NCI-H446 treated with DMSO at 0.1 percent for 48 hours (cell line): ENCODE results near the gene KMT2B.

ENCODE experiments used
- DNase-seq: peaks from one replicate; lab custom pipeline; 2025; lab: John Stamatoyannopoulos, UW

Gene KMT2B

DNA sequence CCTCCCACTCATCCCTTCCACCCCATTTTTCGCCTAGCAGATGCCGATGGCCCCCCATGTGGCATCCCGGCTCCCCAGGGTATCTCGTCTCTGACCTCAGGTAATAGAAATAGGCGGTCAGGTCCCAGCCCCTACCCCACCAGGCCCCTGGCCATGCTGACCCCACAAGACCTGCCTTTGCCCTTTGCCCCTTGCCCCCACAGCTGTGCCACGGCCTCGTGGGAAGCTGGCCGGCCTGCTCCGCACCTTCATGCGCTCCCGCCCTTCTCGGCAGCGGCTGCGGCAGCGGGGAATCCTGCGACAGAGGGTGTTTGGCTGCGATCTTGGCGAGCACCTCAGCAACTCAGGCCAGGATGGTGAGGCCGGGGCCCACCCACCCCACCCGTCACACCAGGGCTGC lies 62.9 kb downstream of the KMT2B start:
- DNase-seq, result no peak

DNA sequence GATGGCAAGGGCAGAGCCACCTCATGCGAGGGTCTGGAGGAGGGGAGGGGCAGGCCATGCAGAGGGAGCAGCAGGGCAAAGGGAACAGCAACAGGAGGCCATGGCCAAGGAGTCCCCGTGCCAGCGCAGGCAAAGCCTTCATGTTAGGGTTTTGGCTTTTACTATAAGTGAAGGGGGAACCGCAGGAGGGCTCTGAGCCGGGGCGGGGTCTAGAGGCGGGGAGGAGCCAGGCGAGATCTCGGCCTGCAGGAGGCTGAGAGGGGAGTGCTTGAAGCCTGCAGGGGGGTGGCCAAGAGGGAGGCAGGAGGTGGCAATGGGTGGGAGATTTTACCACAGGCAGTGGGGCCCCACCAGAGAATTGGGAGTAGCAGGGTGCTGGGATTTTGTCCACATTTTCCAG lies 63.8 kb downstream of the KMT2B start:
- no peak for DNase-seq

DNA sequence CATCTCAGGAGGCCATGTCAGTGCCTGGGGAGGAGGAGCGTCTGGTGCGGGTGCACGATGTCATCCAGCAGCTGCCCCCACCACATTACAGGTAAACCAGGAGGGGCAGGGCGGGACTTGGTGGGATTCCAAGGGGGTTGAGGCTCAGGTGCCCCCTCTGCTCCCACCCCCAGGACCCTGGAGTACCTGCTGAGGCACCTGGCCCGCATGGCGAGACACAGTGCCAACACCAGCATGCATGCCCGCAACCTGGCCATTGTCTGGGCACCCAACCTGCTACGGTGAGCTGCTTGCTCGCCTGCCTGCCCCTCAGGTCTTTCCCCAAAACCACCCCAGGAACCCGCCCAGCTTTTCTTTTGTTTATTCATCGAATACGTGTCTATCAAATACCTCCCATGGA lies 64.8 kb downstream of the KMT2B start:
- DNase-seq, result no peak

DNA sequence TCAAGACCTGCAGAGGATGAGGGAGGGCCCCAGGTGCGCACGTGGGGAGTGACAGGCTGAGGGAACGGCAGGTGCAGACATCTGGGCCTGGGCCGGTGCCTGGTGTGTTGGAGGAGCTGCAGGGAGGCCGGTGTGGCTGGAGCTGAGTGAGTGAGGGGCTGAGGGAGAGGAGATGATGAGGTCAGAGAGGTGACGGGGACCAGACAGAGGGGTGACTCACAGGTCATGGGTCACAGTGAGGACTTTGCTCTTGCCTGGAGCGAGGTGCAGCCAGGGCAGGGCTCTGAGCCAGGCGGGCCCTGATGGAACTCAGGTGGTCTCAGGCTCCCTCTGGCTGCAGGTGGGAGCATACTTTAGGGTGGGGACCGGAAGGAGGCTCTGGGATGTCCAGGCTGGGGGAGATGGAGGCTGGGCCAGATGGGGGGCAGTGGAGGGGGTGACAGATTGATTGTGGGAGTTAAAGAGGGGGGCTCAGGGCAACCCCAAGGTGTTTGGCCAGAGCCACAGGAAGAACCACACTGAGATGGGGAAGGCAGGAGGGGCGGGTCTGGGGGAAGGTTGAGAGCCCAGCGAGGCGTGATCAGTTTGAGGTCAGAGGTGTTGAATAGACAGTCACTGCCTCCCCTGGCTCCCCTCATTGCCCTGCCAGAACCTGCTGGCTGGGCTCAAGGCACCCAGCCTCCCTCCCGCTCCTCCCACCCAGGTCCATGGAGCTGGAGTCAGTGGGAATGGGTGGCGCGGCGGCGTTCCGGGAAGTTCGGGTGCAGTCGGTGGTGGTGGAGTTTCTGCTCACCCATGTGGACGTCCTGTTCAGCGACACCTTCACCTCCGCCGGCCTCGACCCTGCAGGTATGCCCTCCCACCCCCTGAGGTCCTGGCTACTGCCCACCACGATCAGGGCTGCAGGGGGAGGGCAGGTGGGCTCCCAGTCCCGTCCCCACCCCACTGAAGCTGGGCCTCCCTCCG lies 65.9 kb downstream of the KMT2B start:
- DNase-seq, result no peak

DNA sequence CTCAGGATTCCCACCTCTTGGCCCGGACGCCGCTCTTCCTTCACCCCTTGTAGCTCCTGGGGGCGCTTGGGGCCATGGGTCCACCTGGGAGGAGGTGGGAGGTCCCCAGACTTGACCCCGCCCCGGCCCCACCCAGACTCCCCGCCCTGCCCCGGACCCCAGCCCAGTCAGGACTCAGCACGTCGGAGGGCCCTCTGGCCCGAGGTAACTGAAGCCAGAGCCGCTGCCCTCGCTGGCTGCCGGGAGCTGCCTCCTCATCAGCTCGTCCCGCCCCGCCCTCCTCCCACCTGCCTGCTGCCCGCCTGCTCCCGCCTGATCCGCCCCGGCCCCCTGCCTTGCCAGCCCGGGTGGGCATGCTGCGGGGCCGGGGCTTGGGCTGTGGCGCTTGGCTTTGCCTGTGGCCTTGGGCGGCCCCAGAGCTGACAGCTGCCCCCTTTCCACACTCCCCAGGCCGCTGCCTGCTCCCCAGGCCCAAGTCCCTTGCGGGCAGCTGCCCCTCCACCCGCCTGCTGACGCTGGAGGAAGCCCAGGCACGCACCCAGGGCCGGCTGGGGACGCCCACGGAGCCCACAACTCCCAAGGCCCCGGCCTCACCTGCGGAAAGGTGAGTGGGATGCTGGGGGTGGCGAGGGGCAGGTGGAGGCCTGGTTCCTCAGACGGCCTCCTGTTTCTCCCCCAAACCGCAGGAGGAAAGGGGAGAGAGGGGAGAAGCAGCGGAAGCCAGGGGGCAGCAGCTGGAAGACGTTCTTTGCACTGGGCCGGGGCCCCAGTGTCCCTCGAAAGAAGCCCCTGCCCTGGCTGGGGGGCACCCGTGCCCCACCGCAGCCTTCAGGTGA lies 66.9 kb downstream of the KMT2B start:
- no peak for DNase-seq

DNA sequence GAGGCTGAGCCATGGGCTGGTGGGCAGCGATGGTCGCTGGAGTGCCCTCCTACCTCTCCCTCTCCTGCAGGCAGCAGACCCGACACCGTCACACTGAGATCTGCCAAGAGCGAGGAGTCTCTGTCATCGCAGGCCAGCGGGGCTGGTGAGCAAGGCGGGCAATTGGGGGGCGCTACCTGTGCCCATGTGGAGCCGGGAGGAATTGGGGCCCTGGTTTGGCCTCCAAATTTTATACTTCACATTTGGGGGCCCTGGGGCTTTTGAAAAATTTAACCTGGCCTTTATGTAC lies 67.5 kb downstream of the KMT2B start:
- DNase-seq, result no peak

DNA sequence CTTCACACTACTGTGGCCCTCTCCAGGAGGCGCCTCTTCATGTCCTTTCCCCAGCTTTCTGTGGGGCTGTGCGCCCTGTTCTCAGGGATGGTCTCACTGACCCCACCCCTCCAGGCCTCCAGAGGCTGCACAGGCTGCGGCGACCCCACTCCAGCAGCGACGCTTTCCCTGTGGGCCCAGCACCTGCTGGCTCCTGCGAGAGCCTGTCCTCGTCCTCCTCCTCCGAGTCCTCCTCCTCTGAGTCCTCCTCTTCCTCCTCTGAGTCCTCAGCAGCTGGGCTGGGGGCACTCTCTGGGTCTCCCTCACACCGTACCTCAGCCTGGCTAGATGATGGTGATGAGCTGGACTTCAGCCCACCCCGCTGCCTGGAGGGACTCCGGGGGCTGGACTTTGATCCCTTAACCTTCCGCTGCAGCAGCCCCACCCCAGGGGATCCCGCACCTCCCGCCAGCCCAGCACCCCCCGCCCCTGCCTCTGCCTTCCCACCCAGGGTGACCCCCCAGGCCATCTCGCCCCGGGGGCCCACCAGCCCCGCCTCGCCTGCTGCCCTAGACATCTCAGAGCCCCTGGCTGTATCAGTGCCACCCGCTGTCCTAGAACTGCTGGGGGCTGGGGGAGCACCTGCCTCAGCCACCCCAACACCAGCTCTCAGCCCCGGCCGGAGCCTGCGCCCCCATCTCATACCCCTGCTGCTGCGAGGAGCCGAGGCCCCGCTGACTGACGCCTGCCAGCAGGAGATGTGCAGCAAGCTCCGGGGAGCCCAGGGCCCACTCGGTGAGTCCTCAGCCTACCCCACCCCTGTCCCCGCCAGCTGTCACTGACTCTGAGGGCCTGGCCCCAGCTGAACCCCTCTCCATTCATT lies 68.7 kb downstream of the KMT2B start:
- DNase-seq, result no peak

DNA sequence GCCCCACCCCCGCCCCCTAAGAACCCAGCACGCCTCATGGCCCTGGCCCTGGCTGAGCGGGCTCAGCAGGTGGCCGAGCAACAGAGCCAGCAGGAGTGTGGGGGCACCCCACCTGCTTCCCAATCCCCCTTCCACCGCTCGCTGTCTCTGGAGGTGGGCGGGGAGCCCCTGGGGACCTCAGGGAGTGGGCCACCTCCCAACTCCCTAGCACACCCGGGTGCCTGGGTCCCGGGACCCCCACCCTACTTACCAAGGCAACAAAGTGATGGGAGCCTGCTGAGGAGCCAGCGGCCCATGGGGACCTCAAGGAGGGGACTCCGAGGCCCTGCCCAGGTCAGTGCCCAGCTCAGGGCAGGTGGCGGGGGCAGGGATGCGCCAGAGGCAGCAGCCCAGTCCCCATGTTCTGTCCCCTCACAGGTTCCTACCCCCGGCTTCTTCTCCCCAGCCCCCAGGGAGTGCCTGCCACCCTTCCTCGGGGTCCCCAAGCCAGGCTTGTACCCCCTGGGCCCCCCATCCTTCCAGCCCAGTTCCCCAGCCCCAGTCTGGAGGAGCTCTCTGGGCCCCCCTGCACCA lies 69.5 kb downstream of the KMT2B start:
- no peak for DNase-seq
